ENCODE measurements around the gene PEX11G. TPM values are rescaled to one million over a fixed set of nuclear protein-coding genes. Genes with fewer than 3 reads are reported as not detected.
A peak's percentile ranks its signal among the peaks of the same experiment; 100 is the strongest.
"Not testable (repeated sequence)": the region's sequence is repeated elsewhere in the genome, so short reads cannot be mapped to it uniquely, and the experiment has no call there.

The PEX11G gene
- total RNA-seq, 1 experiment from 2014 or later, result 4.3 TPM

DNA sequence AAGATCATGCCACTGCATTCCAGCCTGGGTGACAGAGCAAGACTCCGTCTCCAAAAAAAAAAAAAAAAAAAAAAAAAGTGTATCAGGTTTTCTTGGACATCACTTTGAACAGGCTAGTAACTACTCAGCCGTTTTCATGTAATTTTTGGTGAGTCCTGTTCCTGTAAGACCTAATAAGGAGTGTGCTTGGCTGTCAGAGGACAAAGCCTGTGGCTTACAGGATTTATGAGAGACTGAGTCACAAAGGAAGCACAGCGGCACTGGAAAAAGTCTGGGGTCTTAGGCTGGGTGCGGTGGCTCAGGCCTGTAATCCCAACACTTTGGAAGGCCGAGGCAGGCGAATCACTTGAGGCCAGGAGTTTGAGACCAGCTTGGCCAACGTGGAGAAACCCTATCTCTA lies 55.4 kb downstream of the PEX11G start:
- H3K36me3 Mint-ChIP-seq; H3K4me3 Mint-ChIP-seq; H3K4me1 Mint-ChIP-seq; H3K27me3 Mint-ChIP-seq (ENCODE audit: low read depth); DNase-seq (ENCODE audit: low spot score); H3K27ac Mint-ChIP-seq; POLR2A ChIA-PET; ATAC-seq; H3K9me3 Mint-ChIP-seq: not testable (repeated sequence)
- CTCF ChIA-PET, result interaction anchor here (0.6 kb wide), 1 partner anchor 252 kb away, joined by 3 read pairs; no protein-coding TSS in a partner anchor

DNA sequence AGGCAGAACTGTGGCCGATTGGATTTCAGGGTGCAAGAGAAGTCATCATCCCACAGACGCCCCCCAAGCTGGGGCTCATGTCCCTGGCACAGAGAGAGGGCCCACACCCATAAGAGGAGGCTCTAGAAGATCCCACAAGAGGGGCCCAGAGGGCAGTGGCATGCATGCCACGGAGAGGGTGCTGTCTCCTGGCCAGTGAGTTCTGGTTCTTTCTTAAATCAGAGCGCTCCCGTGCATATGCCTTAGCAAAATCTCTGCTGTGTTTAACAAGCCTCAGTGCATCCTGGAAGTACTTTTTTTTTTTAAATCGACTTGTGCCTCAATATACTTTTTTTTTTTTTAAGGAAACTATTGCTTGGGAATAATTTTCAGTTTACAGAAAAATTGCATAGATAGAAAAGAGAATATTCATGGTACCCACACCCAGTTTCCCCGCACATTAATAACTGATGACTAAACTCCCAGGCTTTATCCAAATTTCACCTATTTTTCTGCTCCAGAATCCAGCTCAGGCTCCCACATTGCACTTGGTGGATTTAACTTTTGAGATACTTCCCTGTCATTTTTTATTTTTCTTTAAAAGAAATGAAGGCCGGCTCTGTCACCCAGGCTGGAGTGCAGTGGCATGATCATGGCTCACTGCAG lies 59.1 kb downstream of the PEX11G start:
- Mint-ChIP-seq H3K4me3 (no peak overlapping the region), H3K4me1 (no peaks in the 10 kb centered on the region), H3K27ac (no peak overlapping the region), H3K9me3 (no peaks in the 10 kb centered on the region), H3K27me3 (ENCODE audit: low read depth) (no peaks in the 10 kb centered on the region; the same call in 1 of the 2 replicates), H3K36me3 (no peaks in the 10 kb centered on the region)
- ChIA-PET CTCF (no interaction called here), POLR2A (no interaction called here)
- no peak for DNase-seq (ENCODE audit: low spot score)
- TF ChIP-seq ZNF138 (CRISPR knock-in tag; conservative IDR thresholded peaks at IDR 0.05), result no peak
- TF ChIP-seq, protein P1, sequence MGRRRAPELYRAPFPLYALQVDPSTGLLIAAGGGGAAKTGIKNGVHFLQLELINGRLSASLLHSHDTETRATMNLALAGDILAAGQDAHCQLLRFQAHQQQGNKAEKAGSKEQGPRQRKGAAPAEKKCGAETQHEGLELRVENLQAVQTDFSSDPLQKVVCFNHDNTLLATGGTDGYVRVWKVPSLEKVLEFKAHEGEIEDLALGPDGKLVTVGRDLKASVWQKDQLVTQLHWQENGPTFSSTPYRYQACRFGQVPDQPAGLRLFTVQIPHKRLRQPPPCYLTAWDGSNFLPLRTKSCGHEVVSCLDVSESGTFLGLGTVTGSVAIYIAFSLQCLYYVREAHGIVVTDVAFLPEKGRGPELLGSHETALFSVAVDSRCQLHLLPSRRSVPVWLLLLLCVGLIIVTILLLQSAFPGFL (CRISPR knock-in tag; IDR thresholded peaks at IDR 0.05; ENCODE audit: borderline replicate concordance), result no peak
- ATAC-seq, result no peak

DNA sequence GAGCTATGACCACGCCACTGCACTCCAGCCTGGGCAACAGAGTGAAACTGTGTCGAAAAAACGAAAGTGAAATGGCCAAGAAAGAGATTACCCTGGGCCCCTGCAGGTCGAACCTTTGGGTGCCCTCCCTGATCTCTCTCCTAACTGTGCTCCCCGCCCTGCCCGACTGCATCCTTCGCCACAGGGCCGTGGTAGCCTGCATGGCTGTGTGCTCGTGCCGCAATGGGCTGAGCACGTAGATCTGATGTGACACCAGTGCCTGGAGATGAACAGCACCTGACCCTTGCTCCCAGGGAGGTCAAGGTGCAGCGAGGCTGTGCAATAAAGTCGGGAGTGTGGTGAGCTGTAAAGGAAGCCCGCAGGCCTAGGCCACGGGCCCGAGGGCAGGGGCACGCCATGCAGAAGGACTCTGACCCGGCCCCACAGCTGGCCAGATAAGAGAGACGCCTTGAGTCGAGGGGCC lies 60.2 kb downstream of the PEX11G start:
- H3K27ac Mint-ChIP-seq, result no peak overlapping the region

DNA sequence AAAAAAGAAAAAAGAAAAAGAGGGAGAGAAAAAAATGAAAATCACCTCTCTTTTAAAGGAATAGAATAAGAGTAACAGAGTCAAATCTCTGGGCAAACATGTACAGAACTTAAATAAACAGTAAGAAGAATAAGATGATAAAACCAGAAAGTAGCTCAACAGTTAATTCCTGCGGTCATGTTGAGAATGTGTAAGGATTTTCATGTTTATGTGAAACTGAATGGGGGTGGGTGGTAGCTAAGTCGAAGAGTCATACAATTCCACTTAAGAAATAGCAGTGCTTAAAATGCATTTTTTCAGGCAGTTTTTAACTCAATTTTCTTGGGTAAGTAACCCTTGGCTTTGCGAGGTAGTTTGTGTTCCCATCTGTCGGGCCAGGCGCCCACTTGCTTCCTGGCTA lies 60.9 kb downstream of the PEX11G start:
- Mint-ChIP-seq H3K27ac (peak overlapping the region; percentile 29), H3K4me3 (no peak overlapping the region), H3K36me3 (no peaks in the 10 kb centered on the region), H3K27me3 (ENCODE audit: low read depth) (no peaks in the 10 kb centered on the region; the same call in 1 of the 2 replicates), H3K4me1 (no peaks in the 10 kb centered on the region), H3K9me3 (no peaks in the 10 kb centered on the region)
- DNase-seq (ENCODE audit: low spot score), result no peak
- no peak for ATAC-seq
- TF ChIP-seq CREB1 (CRISPR knock-in tag; IDR thresholded peaks at IDR 0.05) (no peak), JAZF1 (CRISPR knock-in tag; IDR thresholded peaks at IDR 0.05) (no peak)
- CTCF ChIA-PET, result no interaction called here
- POLR2A ChIA-PET, result no interaction called here

More for the DNA sequence above, 60.2 kb downstream of the PEX11G start:
- ATAC-seq (no peak), DNase-seq (ENCODE audit: low spot score) (no peak)
- Mint-ChIP-seq H3K9me3 (no peaks in the 10 kb centered on the region), H3K4me1 (no peaks in the 10 kb centered on the region), H3K4me3 (no peak overlapping the region), H3K27me3 (ENCODE audit: low read depth) (no peaks in the 10 kb centered on the region; the same call in 1 of the 2 replicates), H3K36me3 (no peaks in the 10 kb centered on the region)
- ChIA-PET CTCF (no interaction called here), POLR2A (no interaction called here)
- TF ChIP-seq, protein P2, sequence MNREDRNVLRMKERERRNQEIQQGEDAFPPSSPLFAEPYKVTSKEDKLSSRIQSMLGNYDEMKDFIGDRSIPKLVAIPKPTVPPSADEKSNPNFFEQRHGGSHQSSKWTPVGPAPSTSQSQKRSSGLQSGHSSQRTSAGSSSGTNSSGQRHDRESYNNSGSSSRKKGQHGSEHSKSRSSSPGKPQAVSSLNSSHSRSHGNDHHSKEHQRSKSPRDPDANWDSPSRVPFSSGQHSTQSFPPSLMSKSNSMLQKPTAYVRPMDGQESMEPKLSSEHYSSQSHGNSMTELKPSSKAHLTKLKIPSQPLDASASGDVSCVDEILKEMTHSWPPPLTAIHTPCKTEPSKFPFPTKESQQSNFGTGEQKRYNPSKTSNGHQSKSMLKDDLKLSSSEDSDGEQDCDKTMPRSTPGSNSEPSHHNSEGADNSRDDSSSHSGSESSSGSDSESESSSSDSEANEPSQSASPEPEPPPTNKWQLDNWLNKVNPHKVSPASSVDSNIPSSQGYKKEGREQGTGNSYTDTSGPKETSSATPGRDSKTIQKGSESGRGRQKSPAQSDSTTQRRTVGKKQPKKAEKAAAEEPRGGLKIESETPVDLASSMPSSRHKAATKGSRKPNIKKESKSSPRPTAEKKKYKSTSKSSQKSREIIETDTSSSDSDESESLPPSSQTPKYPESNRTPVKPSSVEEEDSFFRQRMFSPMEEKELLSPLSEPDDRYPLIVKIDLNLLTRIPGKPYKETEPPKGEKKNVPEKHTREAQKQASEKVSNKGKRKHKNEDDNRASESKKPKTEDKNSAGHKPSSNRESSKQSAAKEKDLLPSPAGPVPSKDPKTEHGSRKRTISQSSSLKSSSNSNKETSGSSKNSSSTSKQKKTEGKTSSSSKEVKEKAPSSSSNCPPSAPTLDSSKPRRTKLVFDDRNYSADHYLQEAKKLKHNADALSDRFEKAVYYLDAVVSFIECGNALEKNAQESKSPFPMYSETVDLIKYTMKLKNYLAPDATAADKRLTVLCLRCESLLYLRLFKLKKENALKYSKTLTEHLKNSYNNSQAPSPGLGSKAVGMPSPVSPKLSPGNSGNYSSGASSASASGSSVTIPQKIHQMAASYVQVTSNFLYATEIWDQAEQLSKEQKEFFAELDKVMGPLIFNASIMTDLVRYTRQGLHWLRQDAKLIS (CRISPR knock-in tag; IDR thresholded peaks at IDR 0.05; ENCODE audit: borderline replicate concordance), result no peak
- TF ChIP-seq, protein P3, sequence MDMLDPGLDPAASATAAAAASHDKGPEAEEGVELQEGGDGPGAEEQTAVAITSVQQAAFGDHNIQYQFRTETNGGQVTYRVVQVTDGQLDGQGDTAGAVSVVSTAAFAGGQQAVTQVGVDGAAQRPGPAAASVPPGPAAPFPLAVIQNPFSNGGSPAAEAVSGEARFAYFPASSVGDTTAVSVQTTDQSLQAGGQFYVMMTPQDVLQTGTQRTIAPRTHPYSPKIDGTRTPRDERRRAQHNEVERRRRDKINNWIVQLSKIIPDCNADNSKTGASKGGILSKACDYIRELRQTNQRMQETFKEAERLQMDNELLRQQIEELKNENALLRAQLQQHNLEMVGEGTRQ (CRISPR knock-in tag; IDR thresholded peaks at IDR 0.05), result no peak
- TF ChIP-seq SMAD3 (CRISPR knock-in tag; IDR thresholded peaks at IDR 0.05; ENCODE audit: borderline replicate concordance) (no peak), TCF7 (CRISPR knock-in tag; IDR thresholded peaks at IDR 0.05; ENCODE audit: low read depth) (no peak)

DNA sequence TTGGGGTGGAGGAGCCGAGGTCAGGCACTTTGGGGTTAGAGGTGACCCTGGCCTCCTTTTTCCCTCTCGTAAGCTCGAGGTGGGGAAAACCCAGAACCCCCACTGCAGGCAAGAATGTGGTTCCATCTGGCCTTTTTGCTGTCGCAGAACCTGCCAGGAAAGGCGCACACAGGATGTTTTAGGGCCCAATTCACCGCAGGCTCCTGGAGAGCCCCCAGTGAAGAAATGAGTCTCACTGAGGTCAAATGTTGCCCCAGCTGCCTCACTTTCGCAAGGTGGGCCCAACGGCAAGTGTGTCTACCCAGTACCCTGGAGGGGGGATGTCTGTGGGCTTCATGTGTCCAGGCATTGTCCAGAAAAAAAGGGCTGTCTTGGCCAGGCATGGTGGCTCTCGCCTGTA lies 61.8 kb downstream of the PEX11G start:
- no peaks in the 10 kb centered on the region; the same call in 1 of the 2 replicates for H3K27me3 Mint-ChIP-seq (ENCODE audit: low read depth)
- no peak for ATAC-seq
- no peak overlapping the region for H3K27ac Mint-ChIP-seq
- ChIA-PET CTCF (no interaction called here), POLR2A (no interaction called here)
- H3K4me1 Mint-ChIP-seq, result no peaks in the 10 kb centered on the region
- no peak for DNase-seq (ENCODE audit: low spot score)
- no peak overlapping the region for H3K4me3 Mint-ChIP-seq
- no peaks in the 10 kb centered on the region for H3K9me3 Mint-ChIP-seq
- H3K36me3 Mint-ChIP-seq, result no peaks in the 10 kb centered on the region
- no peak for TF ChIP-seq SOX15 (CRISPR knock-in tag; IDR thresholded peaks at IDR 0.05)
- no peak for TF ChIP-seq NFYB (CRISPR knock-in tag; conservative IDR thresholded peaks at IDR 0.05; ENCODE audit: low read depth)
- TF ChIP-seq, protein P4, sequence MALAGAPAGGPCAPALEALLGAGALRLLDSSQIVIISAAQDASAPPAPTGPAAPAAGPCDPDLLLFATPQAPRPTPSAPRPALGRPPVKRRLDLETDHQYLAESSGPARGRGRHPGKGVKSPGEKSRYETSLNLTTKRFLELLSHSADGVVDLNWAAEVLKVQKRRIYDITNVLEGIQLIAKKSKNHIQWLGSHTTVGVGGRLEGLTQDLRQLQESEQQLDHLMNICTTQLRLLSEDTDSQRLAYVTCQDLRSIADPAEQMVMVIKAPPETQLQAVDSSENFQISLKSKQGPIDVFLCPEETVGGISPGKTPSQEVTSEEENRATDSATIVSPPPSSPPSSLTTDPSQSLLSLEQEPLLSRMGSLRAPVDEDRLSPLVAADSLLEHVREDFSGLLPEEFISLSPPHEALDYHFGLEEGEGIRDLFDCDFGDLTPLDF (CRISPR knock-in tag; IDR thresholded peaks at IDR 0.05), result no peak
- TF ChIP-seq NR1H2 (CRISPR knock-in tag; IDR thresholded peaks at IDR 0.05), result no peak
- TF ChIP-seq, protein P5, sequence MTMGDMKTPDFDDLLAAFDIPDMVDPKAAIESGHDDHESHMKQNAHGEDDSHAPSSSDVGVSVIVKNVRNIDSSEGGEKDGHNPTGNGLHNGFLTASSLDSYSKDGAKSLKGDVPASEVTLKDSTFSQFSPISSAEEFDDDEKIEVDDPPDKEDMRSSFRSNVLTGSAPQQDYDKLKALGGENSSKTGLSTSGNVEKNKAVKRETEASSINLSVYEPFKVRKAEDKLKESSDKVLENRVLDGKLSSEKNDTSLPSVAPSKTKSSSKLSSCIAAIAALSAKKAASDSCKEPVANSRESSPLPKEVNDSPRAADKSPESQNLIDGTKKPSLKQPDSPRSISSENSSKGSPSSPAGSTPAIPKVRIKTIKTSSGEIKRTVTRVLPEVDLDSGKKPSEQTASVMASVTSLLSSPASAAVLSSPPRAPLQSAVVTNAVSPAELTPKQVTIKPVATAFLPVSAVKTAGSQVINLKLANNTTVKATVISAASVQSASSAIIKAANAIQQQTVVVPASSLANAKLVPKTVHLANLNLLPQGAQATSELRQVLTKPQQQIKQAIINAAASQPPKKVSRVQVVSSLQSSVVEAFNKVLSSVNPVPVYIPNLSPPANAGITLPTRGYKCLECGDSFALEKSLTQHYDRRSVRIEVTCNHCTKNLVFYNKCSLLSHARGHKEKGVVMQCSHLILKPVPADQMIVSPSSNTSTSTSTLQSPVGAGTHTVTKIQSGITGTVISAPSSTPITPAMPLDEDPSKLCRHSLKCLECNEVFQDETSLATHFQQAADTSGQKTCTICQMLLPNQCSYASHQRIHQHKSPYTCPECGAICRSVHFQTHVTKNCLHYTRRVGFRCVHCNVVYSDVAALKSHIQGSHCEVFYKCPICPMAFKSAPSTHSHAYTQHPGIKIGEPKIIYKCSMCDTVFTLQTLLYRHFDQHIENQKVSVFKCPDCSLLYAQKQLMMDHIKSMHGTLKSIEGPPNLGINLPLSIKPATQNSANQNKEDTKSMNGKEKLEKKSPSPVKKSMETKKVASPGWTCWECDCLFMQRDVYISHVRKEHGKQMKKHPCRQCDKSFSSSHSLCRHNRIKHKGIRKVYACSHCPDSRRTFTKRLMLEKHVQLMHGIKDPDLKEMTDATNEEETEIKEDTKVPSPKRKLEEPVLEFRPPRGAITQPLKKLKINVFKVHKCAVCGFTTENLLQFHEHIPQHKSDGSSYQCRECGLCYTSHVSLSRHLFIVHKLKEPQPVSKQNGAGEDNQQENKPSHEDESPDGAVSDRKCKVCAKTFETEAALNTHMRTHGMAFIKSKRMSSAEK (CRISPR knock-in tag; IDR thresholded peaks at IDR 0.05; ENCODE audit: borderline replicate concordance), result no peak
- no peak for TF ChIP-seq MYBL2 (CRISPR knock-in tag; IDR thresholded peaks at IDR 0.05)

All from WTC11 (cell line).